GM04504 (cell line): ENCODE measurements around the gene CYBA.
"Not testable (repeated sequence)": the region's sequence is repeated elsewhere in the genome, so short reads cannot be mapped to it uniquely, and the experiment has no call there.

Experiments used
- DNase-seq: peaks from one replicate; pipeline ENCODE4 v3.0.0-alpha.2; 2012; ENCODE audit warnings: low read depth

Gene CYBA

GRCh38 chr16:88610909-88611812, 39.7 kb downstream of the CYBA start:
- no peak for DNase-seq

GRCh38 chr16:88610080-88610479, 40.8 kb downstream of the CYBA start:
- DNase-seq = no peak

GRCh38 chr16:88609426-88609825, 41.4 kb downstream of the CYBA start:
- not testable (repeated sequence) for DNase-seq

GRCh38 chr16:88608076-88608475, 42.8 kb downstream of the CYBA start:
- DNase-seq = no peak

GRCh38 chr16:88606148-88606757, 44.6 kb downstream of the CYBA start:
- DNase-seq = no peak

- no peak for DNase-seq
Measured at GRCh38 chr16:88605186-88606147, 45.4 kb downstream of the CYBA start.

- no peak for DNase-seq
Measured at GRCh38 chr16:88602091-88602490, 48.8 kb downstream of the CYBA start.

- DNase-seq = no peak
Measured at GRCh38 chr16:88601313-88602036, 49.4 kb downstream of the CYBA start.

- no peak for DNase-seq
Measured at GRCh38 chr16:88600539-88600896, 50.3 kb downstream of the CYBA start.

GRCh38 chr16:88599825-88600538, 50.9 kb downstream of the CYBA start:
- DNase-seq = no peak

GRCh38 chr16:88599092-88599733, 51.6 kb downstream of the CYBA start:
- no peak for DNase-seq

GRCh38 chr16:88597856-88598491, 52.9 kb downstream of the CYBA start:
- DNase-seq = no peak

GRCh38 chr16:88596483-88596882, 54.4 kb downstream of the CYBA start:
- no peak for DNase-seq

GRCh38 chr16:88595921-88596320, 54.9 kb downstream of the CYBA start:
- no peak for DNase-seq

- no peak for DNase-seq
Measured at GRCh38 chr16:88595101-88595500, 55.8 kb downstream of the CYBA start.

GRCh38 chr16:88593910-88594309, 56.9 kb downstream of the CYBA start:
- DNase-seq = no peak

- DNase-seq = no peak
Measured at GRCh38 chr16:88593489-88593888, 57.4 kb downstream of the CYBA start.
